HL-60 (cell line): ENCODE results near the gene FAM81B.

Experiments
- CTCF ChIP-seq: IDR thresholded peaks from one replicate; pipeline ENCODE4 v1.5.1; 2011; ENCODE audit warnings: low read length, control low read depth, inconsistent platforms; ENCODE audit not compliant: insufficient read depth
- POLR2AphosphoS5 ChIP-seq: IDR thresholded peaks from 2 replicates; pipeline ENCODE4 v1.6.1; 2012; ENCODE audit warnings: low read depth

DNA sequence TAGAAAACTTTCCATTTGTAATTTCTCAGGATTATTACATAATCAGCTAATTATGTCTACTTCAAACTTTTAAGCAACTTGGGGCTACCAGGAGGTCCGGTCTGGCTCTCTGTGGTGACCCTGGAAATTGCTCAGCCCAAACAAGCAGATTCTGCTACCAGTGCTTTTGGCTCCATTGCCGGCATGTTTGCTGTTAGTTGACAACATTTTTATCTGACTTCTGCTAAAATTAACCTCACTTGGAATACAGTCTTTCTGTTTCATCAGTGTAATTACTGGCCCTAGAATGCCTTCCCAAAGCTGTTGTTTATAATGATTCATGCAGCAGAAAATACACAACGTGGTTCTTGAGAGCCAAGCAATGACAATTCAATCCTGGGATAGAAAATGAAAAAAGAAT, 38.5 kb upstream of the FAM81B start:
- TF ChIP-seq CTCF: no peak
- no peak for TF ChIP-seq POLR2AphosphoS5
